Measurements from ENCODE around the gene SCG2. TPM values are rescaled to one million over a fixed set of nuclear protein-coding genes. Genes with fewer than 3 reads are reported as not detected.
"Not testable (repeated sequence)": the region's sequence is repeated elsewhere in the genome, so short reads cannot be mapped to it uniquely, and the experiment has no call there.

SCG2 gene
- total and polyA plus RNA-seq, 2 experiments from 2014 or later: 14.2 to 23.0 TPM

DNA sequence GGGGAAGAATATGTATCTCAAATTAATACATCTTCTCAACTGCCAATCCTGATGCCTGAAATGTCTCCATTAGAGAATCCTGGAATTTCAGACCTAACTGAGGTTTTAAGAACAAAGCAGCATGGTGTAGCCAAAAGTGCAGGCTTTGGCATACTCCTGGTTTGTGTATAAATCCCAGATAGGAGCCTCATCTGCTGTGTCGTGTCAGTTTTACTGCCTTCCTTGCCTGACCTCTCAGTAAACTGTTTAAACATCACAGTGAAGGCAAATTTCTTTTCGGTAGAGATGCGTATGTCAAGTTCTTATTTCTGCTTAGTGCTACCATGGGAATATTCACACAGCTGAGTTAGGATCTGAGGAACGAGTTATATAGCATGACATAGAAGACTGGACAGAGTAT is 7.3 kb downstream of the SCG2 start:
- WGBS (ENCODE audit: low lambda C conversion rate, missing lambda C conversion rate): 80% methylated on average over 4 of the region's 4 CpGs
- H4K20me1 ChIP-seq (ENCODE audit: insufficient read depth, poor library complexity, severe bottlenecking): no peaks in the 10 kb centered on the region
- H3K9me2 ChIP-seq (replicated peaks; ENCODE audit: insufficient read depth): no peaks in the 10 kb centered on the region
- no peaks in the 10 kb centered on the region for H3K27me3 ChIP-seq
- H3K9me3 ChIP-seq (ENCODE audit: low read depth): no peaks in the 10 kb centered on the region
- no peak for TF ChIP-seq EZH2 (IDR thresholded peaks at IDR 0.05; ENCODE audit: borderline replicate concordance)
- TF ChIP-seq EZH2phosphoT487 (IDR thresholded peaks at IDR 0.05; ENCODE audit: low read depth, severe bottlenecking, unreplicated experiment): no peak
- TF ChIP-seq, protein P1, sequence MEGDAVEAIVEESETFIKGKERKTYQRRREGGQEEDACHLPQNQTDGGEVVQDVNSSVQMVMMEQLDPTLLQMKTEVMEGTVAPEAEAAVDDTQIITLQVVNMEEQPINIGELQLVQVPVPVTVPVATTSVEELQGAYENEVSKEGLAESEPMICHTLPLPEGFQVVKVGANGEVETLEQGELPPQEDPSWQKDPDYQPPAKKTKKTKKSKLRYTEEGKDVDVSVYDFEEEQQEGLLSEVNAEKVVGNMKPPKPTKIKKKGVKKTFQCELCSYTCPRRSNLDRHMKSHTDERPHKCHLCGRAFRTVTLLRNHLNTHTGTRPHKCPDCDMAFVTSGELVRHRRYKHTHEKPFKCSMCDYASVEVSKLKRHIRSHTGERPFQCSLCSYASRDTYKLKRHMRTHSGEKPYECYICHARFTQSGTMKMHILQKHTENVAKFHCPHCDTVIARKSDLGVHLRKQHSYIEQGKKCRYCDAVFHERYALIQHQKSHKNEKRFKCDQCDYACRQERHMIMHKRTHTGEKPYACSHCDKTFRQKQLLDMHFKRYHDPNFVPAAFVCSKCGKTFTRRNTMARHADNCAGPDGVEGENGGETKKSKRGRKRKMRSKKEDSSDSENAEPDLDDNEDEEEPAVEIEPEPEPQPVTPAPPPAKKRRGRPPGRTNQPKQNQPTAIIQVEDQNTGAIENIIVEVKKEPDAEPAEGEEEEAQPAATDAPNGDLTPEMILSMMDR (IDR thresholded peaks at IDR 0.05; ENCODE audit: poor library complexity): no peak
- no peaks in the 10 kb centered on the region for H3K36me3 ChIP-seq (replicated peaks; ENCODE audit: insufficient read depth, low read depth)
- no peak for DNase-seq (ENCODE audit: low spot score)
- no peaks in the 10 kb centered on the region for H3K79me2 ChIP-seq
- H3K4me2 ChIP-seq: no peak overlapping the region
- H2AFZ ChIP-seq: no peak overlapping the region
- no peak overlapping the region for H3K4me3 ChIP-seq
- H3K27ac ChIP-seq: no peak overlapping the region
- H3K4me1 ChIP-seq (ENCODE audit: insufficient read depth): no peaks in the 10 kb centered on the region

DNA sequence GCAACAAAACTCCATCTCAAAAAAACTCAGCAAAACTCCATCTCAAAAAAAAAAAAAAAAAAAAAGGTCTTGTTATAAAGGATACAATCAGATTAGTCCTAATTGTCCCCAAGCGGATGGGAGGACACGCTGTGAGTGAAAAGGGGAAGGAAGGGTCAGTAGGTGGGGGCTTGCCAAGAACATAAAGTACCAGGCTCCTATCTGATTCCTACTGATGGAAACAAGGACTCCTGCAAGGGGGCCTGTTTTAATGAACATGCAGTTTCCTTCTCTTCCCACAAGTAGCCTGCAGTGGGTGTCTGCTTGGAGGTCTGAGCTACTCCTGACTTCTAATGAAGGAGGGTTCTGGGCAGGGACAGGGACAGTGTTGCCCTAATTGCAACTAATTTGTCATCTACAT is 7.9 kb downstream of the SCG2 start:
- TF ChIP-seq EZH2phosphoT487 (IDR thresholded peaks at IDR 0.05; ENCODE audit: low read depth, severe bottlenecking, unreplicated experiment) (no peak), EZH2 (IDR thresholded peaks at IDR 0.05; ENCODE audit: borderline replicate concordance) (no peak)
- TF ChIP-seq, protein P1 (IDR thresholded peaks at IDR 0.05; ENCODE audit: poor library complexity): no peak
- Histone ChIP-seq H3K4me1 (ENCODE audit: insufficient read depth) (no peaks in the 10 kb centered on the region), H3K27me3 (no peaks in the 10 kb centered on the region), H3K4me3 (no peak overlapping the region), H3K36me3 (replicated peaks; ENCODE audit: insufficient read depth, low read depth) (no peaks in the 10 kb centered on the region), H4K20me1 (ENCODE audit: insufficient read depth, poor library complexity, severe bottlenecking) (no peaks in the 10 kb centered on the region), H3K79me2 (no peaks in the 10 kb centered on the region), H3K9me3 (ENCODE audit: low read depth) (no peaks in the 10 kb centered on the region), H2AFZ (no peak overlapping the region), H3K9me2 (replicated peaks; ENCODE audit: insufficient read depth) (no peaks in the 10 kb centered on the region), H3K27ac (no peak overlapping the region), H3K4me2 (no peak overlapping the region)
- WGBS (ENCODE audit: low lambda C conversion rate, missing lambda C conversion rate): 88% methylated on average over 2 of the region's 2 CpGs
- DNase-seq (ENCODE audit: low spot score): no peak

DNA sequence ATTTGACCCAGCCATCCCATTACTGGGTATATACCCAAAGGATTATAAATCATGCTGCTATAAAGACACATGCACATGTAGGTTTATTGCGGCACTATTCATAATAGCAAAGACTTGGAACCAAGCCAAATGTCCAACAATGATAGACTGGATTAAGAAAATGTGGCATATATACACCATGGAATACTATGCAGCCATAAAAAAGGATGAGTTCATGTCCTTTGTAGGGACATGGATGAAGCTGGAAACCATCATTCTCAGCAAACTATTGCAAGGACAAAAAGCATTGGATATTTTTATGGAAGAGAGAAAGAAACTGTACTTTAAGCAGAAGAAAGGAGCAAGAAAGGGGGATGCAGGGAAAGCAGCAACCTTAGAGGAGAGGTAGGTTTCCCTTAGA is 9.5 kb downstream of the SCG2 start:
- DNase-seq (ENCODE audit: low spot score); H3K79me2 ChIP-seq; H3K4me3 ChIP-seq; H3K9me2 ChIP-seq (replicated peaks; ENCODE audit: insufficient read depth); H4K20me1 ChIP-seq (ENCODE audit: insufficient read depth, poor library complexity, severe bottlenecking); H3K27me3 ChIP-seq; H3K9me3 ChIP-seq (ENCODE audit: low read depth); H3K36me3 ChIP-seq (replicated peaks; ENCODE audit: insufficient read depth, low read depth); H2AFZ ChIP-seq; H3K27ac ChIP-seq; H3K4me2 ChIP-seq; H3K4me1 ChIP-seq (ENCODE audit: insufficient read depth): not testable (repeated sequence)
- WGBS (ENCODE audit: low lambda C conversion rate, missing lambda C conversion rate): 94% methylated on average over 1 of the region's 1 CpG

DNA sequence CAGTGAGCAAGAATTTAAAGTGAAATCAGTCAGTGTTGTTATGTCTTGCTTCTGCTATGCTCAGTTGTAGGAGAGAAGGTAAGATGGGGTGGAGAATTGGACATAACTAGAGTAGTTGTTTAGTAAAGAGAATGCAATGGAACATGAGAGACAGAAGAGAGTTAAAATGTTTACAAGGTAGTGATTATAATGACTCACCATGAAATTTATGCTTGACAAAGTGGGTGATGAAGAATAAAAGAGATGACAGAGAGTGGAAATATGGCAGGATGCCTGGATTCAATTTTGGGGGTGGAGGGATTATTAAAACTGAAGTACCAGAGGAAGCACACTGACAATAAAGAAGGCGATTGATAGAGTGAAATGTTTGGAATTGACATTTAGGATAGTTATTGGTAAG is 10.6 kb downstream of the SCG2 start:
- H3K27ac ChIP-seq: no peak overlapping the region
- no peaks in the 10 kb centered on the region for H3K79me2 ChIP-seq
- no peaks in the 10 kb centered on the region for H3K27me3 ChIP-seq
- no peaks in the 10 kb centered on the region for H3K4me1 ChIP-seq (ENCODE audit: insufficient read depth)
- WGBS (ENCODE audit: low lambda C conversion rate, missing lambda C conversion rate): 79% methylated on average over 1 of the region's 1 CpG
- DNase-seq (ENCODE audit: low spot score): no peak
- H3K4me3 ChIP-seq: no peak overlapping the region
- no peak for TF ChIP-seq EZH2phosphoT487 (IDR thresholded peaks at IDR 0.05; ENCODE audit: low read depth, severe bottlenecking, unreplicated experiment)
- TF ChIP-seq, protein P1 (IDR thresholded peaks at IDR 0.05; ENCODE audit: poor library complexity): no peak
- no peak for TF ChIP-seq EZH2 (IDR thresholded peaks at IDR 0.05; ENCODE audit: borderline replicate concordance)
- no peaks in the 10 kb centered on the region for H3K9me3 ChIP-seq (ENCODE audit: low read depth)
- no peaks in the 10 kb centered on the region for H3K36me3 ChIP-seq (replicated peaks; ENCODE audit: insufficient read depth, low read depth)
- no peaks in the 10 kb centered on the region for H4K20me1 ChIP-seq (ENCODE audit: insufficient read depth, poor library complexity, severe bottlenecking)
- no peak overlapping the region for H2AFZ ChIP-seq
- no peaks in the 10 kb centered on the region for H3K9me2 ChIP-seq (replicated peaks; ENCODE audit: insufficient read depth)
- H3K4me2 ChIP-seq: no peak overlapping the region

Data from hepatocyte (in vitro differentiated cells).